Measurements from ENCODE around the gene DNAJC24. TPM values are rescaled to one million over a fixed set of nuclear protein-coding genes. Genes with fewer than 3 reads are reported as not detected.

The DNAJC24 gene
- total RNA-seq, 1 donor from 2014 or later, result 7.2 TPM

DNA sequence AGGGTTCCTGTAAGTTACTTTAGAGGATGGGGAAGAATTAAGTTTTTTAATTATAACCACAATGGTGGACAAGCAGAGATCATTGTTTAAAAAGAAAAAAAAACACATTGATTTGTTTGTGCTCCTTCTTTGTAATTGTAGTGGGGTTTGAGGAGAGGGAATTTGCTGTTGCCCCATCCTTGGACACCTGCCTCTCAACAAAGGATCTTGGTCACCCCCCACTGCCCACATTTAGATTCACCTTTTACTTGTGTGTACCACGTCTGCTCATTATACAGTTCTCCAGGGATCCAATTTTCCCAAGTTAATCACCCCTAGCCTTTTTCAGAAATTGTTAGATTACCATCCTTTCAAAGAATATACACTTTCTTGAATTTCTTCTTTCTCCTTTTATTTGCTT lies 53.0 kb downstream of the DNAJC24 start:
- no peak overlapping the region for H3K4me3 ChIP-seq (ENCODE audit: low read depth, low read length)
- TF ChIP-seq, protein P1, sequence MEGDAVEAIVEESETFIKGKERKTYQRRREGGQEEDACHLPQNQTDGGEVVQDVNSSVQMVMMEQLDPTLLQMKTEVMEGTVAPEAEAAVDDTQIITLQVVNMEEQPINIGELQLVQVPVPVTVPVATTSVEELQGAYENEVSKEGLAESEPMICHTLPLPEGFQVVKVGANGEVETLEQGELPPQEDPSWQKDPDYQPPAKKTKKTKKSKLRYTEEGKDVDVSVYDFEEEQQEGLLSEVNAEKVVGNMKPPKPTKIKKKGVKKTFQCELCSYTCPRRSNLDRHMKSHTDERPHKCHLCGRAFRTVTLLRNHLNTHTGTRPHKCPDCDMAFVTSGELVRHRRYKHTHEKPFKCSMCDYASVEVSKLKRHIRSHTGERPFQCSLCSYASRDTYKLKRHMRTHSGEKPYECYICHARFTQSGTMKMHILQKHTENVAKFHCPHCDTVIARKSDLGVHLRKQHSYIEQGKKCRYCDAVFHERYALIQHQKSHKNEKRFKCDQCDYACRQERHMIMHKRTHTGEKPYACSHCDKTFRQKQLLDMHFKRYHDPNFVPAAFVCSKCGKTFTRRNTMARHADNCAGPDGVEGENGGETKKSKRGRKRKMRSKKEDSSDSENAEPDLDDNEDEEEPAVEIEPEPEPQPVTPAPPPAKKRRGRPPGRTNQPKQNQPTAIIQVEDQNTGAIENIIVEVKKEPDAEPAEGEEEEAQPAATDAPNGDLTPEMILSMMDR (conservative IDR thresholded peaks at IDR 0.05; ENCODE audit: low read depth, low read length), result no peak
- no peak for DNase-seq (ENCODE audit: low read depth)

DNA sequence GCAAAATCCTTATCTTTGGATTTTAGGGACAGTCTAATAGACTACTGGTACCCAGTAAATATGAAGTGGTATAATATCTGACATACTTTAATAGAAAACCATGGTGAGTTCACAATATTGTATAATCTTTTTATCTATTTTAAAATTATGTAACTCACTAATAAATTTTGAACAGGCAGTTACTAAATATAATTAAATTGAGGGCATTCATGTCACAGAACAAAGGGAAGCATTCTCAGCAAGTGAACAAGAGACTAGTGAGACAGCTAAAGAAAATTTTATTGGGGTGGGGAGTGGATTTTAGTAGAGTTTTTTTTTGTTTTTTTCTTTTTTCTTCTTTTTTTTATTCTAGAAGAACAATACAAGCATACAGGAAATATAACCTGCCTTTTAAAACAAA lies 55.0 kb downstream of the DNAJC24 start:
- no peak overlapping the region for H3K4me3 ChIP-seq (ENCODE audit: low read depth, low read length)
- TF ChIP-seq, protein P1 (conservative IDR thresholded peaks at IDR 0.05; ENCODE audit: low read depth, low read length), result no peak
- DNase-seq (ENCODE audit: low read depth), result no peak

DNA sequence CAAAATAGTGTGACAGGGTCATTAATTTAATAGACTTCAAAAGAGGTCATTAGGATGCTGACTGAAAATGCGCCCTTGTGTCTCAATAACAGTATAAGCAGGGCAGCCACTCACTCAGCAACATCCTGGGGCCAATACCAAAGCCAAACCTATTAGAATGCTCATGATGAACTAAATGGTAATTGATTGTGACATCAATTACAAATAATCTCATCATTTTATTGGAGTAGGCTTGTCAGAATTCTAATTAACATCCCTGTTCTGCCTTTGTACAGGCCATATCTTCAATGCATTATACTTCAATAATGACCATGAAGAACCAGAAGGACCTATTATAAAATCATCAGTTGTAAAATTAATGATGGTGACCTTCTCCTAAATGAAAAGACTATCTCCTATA lies 64.2 kb downstream of the DNAJC24 start:
- no peak overlapping the region for H3K4me3 ChIP-seq (ENCODE audit: low read depth, low read length)
- TF ChIP-seq, protein P1 (conservative IDR thresholded peaks at IDR 0.05; ENCODE audit: low read depth, low read length), result no peak
- no peak for DNase-seq (ENCODE audit: low read depth)

DNA sequence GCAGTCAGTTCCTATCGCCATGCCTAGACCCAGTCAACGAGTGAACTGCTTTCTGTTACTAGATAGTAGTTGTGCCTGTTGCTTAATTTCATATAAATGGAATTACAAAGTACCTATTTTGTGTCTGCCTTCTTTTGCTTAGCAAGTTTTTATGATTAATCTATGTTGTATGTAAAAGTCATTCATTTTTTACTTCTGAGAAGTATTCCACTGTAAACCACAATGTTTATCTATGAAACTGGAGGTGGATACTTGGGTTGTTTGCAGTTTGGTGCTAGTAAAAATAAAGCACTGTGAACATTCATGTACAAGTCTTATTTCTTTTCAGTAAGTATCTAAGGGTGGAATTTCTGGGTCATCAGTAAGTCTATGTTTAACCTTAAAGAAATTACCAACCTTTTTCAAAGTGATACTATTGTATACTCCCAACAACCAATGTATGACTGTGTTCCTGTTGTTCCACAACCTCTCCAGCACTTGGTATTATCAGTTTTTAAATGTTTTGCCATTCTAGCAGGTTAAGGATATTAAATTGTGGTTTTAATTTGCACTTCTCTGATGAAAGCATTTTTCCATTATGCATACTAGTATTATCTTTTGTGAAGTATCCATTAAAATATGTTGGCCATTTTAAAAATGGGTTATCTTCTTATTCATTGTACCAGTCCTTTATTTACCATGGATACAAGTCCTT lies 68.2 kb downstream of the DNAJC24 start:
- no peak overlapping the region for H3K4me3 ChIP-seq (ENCODE audit: low read depth, low read length)
- DNase-seq (ENCODE audit: low read depth), result no peak
- TF ChIP-seq, protein P1 (conservative IDR thresholded peaks at IDR 0.05; ENCODE audit: low read depth, low read length), result no peak

DNA sequence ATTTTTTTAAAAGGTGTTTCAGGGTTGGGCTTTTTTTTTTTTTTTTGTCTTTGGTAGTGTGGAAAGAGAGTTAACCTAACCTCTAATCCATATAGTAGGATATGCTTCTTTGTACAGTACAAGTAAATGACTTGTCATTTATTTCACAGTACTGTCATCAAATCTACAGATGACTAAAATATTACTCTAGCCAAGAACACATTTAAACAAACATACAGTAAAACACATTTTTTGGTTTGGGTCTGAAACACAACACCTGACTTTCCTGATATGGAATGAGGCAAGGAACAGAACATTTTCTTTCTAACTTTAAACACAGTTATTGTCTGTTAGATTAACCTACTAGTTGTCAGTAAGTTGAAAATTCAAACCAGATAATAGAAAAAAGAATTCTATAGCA lies 71.6 kb downstream of the DNAJC24 start:
- TF ChIP-seq, protein P1 (conservative IDR thresholded peaks at IDR 0.05; ENCODE audit: low read depth, low read length), result no peak
- no peak for DNase-seq (ENCODE audit: low read depth)
- H3K4me3 ChIP-seq (ENCODE audit: low read depth, low read length), result no peak overlapping the region

DNA sequence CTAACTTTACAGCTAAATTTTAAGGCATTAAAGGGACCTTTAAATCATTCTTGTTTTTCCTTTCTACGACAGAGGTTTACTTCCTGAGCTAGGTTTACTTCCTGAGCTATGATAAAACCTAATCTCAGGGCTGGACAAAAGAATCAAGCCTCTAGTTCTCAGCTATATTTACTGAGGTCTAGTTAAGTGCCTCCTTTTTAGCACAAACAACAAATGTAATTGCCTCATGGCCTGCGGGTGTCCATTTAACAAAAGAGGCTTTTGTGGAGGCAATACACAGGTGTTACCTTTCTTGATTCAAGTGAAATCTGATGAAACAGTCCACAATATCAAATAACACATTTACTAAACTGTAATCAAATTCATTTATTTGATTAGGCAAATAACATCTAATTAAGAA lies 72.4 kb downstream of the DNAJC24 start:
- no peak for DNase-seq (ENCODE audit: low read depth)
- H3K4me3 ChIP-seq (ENCODE audit: low read depth, low read length), result no peak overlapping the region
- TF ChIP-seq, protein P1 (conservative IDR thresholded peaks at IDR 0.05; ENCODE audit: low read depth, low read length), result no peak

DNA sequence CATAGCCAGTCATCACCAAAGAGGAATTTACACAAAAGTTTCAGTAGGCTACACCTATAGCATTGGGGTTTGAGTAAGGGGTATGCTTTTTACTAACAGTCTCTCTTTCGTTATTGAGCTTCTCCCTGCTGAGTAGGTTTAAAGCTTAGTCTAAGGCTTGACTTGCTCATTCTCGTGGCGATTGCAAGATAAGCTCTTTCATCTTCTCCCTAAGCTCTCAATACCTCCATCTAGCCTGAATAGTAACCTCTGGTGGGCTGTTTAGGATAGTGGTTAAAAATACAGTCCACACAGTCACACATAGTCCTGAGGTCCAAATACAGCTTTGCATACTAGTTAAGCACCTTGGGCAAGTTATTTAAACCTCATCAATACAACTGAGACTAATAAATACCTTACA lies 74.1 kb downstream of the DNAJC24 start:
- H3K4me3 ChIP-seq (ENCODE audit: low read depth, low read length), result no peak overlapping the region
- no peak for DNase-seq (ENCODE audit: low read depth)
- TF ChIP-seq, protein P1 (conservative IDR thresholded peaks at IDR 0.05; ENCODE audit: low read depth, low read length), result no peak
